Karpas-422 (cell line): ENCODE data around the gene TADA2B. TPM values are rescaled to one million over a fixed set of nuclear protein-coding genes. Genes with fewer than 3 reads are reported as not detected.

Source experiments
- DNase-seq: peaks from one replicate; pipeline ENCODE4 v3.0.0-alpha.2; 2015
- H2AFZ ChIP-seq: fragments of 200-600 bp; sonication (generic); 2 replicates; pipeline ENCODE4 v1.6.1; 2014; ENCODE audit warnings: antibody characterized with exemption, low read length, mixed read lengths
- H3K27ac ChIP-seq: fragments of 200-600 bp; sonication (generic); 2 replicates; pipeline ENCODE4 v1.5.1; 2014; ENCODE audit warnings: mild to moderate bottlenecking, low read length, moderate library complexity
- H3K27me3 ChIP-seq: fragments of 200-600 bp; sonication (generic); 2 replicates; pipeline ENCODE4 v1.6.1; 2014; ENCODE audit warnings: low read length, mixed read lengths
- H3K36me3 ChIP-seq: fragments of 200-600 bp; sonication (generic); 2 replicates; pipeline ENCODE4 v1.6.1; 2014; ENCODE audit warnings: low read length, mixed read lengths; ENCODE audit not compliant: insufficient read depth
- H3K4me1 ChIP-seq: fragments of 200-600 bp; sonication (generic); 2 replicates; pipeline ENCODE4 v1.6.1; 2014; ENCODE audit warnings: mild to moderate bottlenecking, low read length, mixed read lengths
- H3K4me2 ChIP-seq: fragments of 200-600 bp; sonication (generic); 2 replicates; pipeline ENCODE4 v1.6.1; 2014; ENCODE audit warnings: low read length, low read depth, mild to moderate bottlenecking; ENCODE audit not compliant: poor library complexity, severe bottlenecking
- H3K4me3 ChIP-seq: fragments of 200-600 bp; sonication (generic); 2 replicates; pipeline ENCODE4 v1.5.1; 2014; ENCODE audit warnings: mild to moderate bottlenecking, antibody characterized with exemption, low read length, mixed read lengths
- H3K79me2 ChIP-seq: fragments of 200-600 bp; sonication (generic); 2 replicates; pipeline ENCODE4 v1.6.1; 2014; ENCODE audit warnings: mild to moderate bottlenecking, low read length, mixed read lengths
- H3K9ac ChIP-seq: fragments of 200-600 bp; sonication (generic); 2 replicates; pipeline ENCODE4 v1.6.0; 2014; ENCODE audit warnings: low read length
- H3K9me2 ChIP-seq: fragments of 200-600 bp; sonication (generic), shearing (Covaris generic); replicated peaks from 2 replicates; pipeline ENCODE4 v1.6.0; 2014; ENCODE audit warnings: mild to moderate bottlenecking, low read length, moderate library complexity; ENCODE audit not compliant: insufficient read depth
- H3K9me3 ChIP-seq: fragments of 300-700, 200-600 bp; sonication (generic); 2 replicates; pipeline ENCODE4 v1.6.1; 2014; ENCODE audit warnings: low read length, mixed read lengths
- H4K20me1 ChIP-seq: fragments of 200-600 bp; sonication (generic); 2 replicates; pipeline ENCODE4 v1.6.1; 2014; ENCODE audit warnings: mild to moderate bottlenecking, antibody characterized with exemption, low read length, low read depth; ENCODE audit not compliant: insufficient read depth
- total RNA-seq: library from RNA; depleted of rRNA; stranded (reverse); fragments of >200 nt; shearing (Covaris generic); gene quantifications from 2 replicates; pipeline ENCODE4 v1.2.3, GENCODE V29; 2014; ENCODE audit warnings: low replicate concordance

Gene TADA2B
- total RNA-seq, 1 experiment from 2014 or later: 12.8 TPM

DNA sequence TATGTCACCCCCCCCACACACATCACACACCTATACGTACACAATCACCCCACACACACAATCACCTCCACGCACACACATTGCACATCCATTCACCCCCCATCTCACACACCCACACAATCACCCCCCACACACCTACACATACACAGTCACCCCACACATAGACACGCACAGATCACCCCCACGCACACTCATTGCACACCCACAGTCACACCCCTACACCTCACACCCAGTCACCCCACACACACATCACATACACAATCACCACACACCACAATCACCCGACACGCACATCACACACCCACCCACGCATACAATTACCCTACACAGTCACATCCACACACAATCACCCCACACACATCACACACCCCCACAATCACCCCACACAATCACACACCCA lies 15.9 kb upstream of the TADA2B start:
- Histone ChIP-seq H2AFZ (no peak overlapping the region), H3K36me3 (0 out of 2 replicates have a peak, but pooled peaks cover 2% of the 10 kb centered on the region), H3K9me3 (no peaks in the 10 kb centered on the region), H3K79me2 (no peaks in the 10 kb centered on the region), H3K4me3 (no peak overlapping the region), H3K4me2 (no peak overlapping the region), H3K9ac (no peak overlapping the region), H4K20me1 (no peaks in the 10 kb centered on the region), H3K4me1 (no peaks in the 10 kb centered on the region), H3K27ac (no peak overlapping the region), H3K27me3 (no peaks in the 10 kb centered on the region), H3K9me2 (no peaks in the 10 kb centered on the region)
- no peak for DNase-seq

DNA sequence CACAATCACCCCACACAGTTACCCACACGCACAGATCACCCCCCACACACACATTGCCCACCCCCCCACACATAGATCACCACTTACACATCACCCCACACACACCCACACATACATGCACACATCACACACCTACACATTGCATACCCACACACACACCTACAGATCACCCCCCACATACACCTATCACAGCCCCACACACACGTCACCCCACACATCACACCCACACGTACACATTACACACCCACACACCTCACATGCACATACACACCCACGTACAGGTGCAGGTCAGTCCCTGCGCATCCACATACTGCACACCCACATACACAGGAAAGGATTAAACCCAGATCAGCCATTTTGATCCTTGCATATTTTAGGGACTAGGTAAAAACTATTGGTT lies 15.3 kb upstream of the TADA2B start:
- Histone ChIP-seq H4K20me1 (no peaks in the 10 kb centered on the region), H3K27ac (no peak overlapping the region)

DNA sequence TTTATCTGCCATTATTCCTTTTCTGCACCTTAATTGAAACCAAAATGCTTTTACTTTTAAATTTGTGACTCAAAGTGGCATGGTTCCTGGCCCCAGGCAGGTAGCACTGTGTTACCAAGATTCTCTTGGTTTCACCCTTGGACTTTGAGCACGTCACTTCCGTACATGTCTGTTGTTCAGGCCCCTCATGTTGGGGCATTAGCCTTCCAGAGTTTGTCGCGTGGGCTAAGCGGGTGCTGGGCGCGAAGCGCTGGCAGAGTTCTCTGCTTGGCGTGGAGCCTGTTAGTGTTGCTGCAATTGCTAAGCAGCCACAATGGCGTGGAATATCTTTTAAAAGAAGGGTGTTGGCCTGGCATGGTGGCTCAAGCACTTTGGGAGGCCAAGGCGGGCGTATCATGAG lies 14.0 kb upstream of the TADA2B start:
- H3K27me3 ChIP-seq: no peaks in the 10 kb centered on the region
- no peak for DNase-seq
- H3K4me2 ChIP-seq: no peak overlapping the region
- no peaks in the 10 kb centered on the region for H3K79me2 ChIP-seq
- H3K9me2 ChIP-seq: no peaks in the 10 kb centered on the region
- 0 out of 2 replicates have a peak, but pooled peaks cover 2% of the 10 kb centered on the region for H3K36me3 ChIP-seq
- no peak overlapping the region for H3K27ac ChIP-seq
- no peaks in the 10 kb centered on the region for H3K4me1 ChIP-seq
- no peaks in the 10 kb centered on the region for H4K20me1 ChIP-seq
- H3K9ac ChIP-seq: no peak overlapping the region
- no peak overlapping the region for H2AFZ ChIP-seq
- H3K9me3 ChIP-seq: no peaks in the 10 kb centered on the region
- H3K4me3 ChIP-seq: no peak overlapping the region

More for the DNA sequence above, 15.3 kb upstream of the TADA2B start:
- H3K36me3 ChIP-seq: 0 out of 2 replicates have a peak, but pooled peaks cover 2% of the 10 kb centered on the region
- H3K4me1 ChIP-seq: no peaks in the 10 kb centered on the region
- H3K9ac ChIP-seq: no peak overlapping the region
- no peak overlapping the region for H2AFZ ChIP-seq
- no peaks in the 10 kb centered on the region for H3K9me2 ChIP-seq
- no peaks in the 10 kb centered on the region for H3K79me2 ChIP-seq
- no peak overlapping the region for H3K4me3 ChIP-seq
- H3K4me2 ChIP-seq: no peak overlapping the region
- no peaks in the 10 kb centered on the region for H3K9me3 ChIP-seq
- no peaks in the 10 kb centered on the region for H3K27me3 ChIP-seq
- DNase-seq: no peak

DNA sequence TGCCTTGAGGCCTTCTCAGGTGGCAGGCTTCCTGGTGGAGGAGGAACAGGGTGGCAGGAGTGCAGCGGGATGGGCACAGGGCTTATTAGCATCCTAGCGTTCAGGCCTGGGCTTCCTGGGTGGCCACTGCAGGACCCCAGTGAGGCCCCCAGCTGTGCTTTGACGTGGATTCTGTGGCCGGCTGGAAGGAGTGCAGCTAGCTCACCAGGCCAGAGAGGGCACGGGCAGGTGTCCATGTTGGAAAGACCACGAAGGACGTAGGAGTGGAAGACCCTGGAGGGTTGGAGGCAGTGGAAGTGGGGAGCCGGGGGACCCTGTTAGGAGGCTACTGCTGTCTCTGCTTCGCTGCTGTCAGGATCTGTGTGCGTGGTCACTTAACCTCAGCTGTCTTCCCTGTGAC lies 13.3 kb upstream of the TADA2B start:
- H3K9ac ChIP-seq: no peak overlapping the region
- no peaks in the 10 kb centered on the region for H4K20me1 ChIP-seq
- no peak overlapping the region for H3K4me3 ChIP-seq
- H3K79me2 ChIP-seq: no peaks in the 10 kb centered on the region
- no peaks in the 10 kb centered on the region for H3K9me2 ChIP-seq
- no peaks in the 10 kb centered on the region for H3K27me3 ChIP-seq
- no peak for DNase-seq
- no peak overlapping the region for H3K27ac ChIP-seq
- no peaks in the 10 kb centered on the region for H3K4me1 ChIP-seq
- H3K36me3 ChIP-seq: 0 out of 2 replicates have a peak, but pooled peaks cover 2% of the 10 kb centered on the region
- no peaks in the 10 kb centered on the region for H3K9me3 ChIP-seq
- H2AFZ ChIP-seq: no peak overlapping the region
- no peak overlapping the region for H3K4me2 ChIP-seq

DNA sequence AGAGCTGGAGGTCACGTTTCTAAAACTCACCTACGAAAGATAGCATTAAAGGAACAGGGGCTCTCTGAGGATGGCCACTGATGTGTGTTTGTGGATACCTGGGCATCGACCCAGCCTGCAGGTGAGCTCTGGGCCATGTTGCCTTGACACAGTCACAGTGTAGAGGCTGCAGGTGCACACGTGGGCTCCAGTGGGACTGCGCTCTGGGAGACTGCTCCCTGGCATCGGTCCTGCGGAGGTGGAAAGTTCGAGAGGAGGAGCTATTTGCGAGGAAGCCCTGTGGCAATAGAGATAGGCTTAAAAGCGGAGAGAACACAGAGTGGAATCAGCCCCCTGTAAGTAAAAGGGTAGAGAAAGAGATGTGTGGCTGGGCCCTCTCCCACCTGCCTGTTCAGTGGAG lies 12.3 kb upstream of the TADA2B start:
- Histone ChIP-seq H3K36me3 (0 out of 2 replicates have a peak, but pooled peaks cover 2% of the 10 kb centered on the region), H3K4me3 (no peak overlapping the region), H3K9me2 (no peaks in the 10 kb centered on the region), H3K27ac (no peak overlapping the region), H3K9me3 (no peaks in the 10 kb centered on the region), H3K79me2 (no peaks in the 10 kb centered on the region), H3K4me1 (no peaks in the 10 kb centered on the region), H4K20me1 (no peaks in the 10 kb centered on the region), H2AFZ (no peak overlapping the region), H3K4me2 (no peak overlapping the region), H3K27me3 (no peaks in the 10 kb centered on the region), H3K9ac (no peak overlapping the region)
- DNase-seq: no peak

DNA sequence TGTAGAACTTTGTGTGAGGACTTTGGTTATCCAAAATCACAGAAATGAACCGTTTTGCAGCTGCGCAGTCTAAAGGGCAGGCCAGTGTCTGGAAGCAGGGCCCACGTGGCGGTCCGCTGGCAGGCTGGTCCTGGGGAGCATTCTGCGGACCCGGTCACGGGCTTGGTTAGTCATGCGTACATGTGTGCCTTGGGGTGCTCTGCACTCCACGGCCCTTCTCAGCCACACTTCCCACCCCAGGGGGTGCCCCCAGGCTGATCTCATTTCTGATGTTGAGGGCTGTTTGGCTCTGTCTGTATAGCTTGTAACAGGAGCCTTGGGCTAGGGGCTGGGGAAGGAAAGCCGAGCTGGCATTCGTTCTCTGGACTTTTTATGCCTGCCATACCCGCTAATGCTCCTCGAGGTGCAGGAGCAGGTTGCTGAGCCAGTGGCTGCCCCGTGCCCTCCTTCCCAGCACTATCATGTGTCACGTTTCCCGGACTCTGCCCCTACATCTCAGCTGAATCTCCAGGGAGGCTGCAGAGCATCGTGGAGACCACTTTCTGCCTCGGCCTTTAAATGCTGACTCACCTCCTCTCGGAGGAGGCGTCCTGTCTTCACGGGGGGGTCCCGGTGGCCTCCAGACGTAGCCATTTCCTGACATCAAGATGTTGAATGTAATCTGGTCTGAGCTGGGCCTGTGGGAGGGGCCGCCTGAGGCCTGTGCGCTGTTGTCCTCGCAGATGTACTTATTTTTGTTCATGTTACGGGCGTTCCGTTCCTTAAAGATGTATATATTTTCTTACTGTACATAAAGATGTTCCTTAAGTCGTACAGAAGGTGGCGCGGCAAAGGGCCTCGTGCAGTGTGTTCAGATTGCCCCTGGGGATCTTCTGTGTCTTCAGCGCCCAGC lies 11.4 kb upstream of the TADA2B start:
- Histone ChIP-seq H3K79me2 (no peaks in the 10 kb centered on the region), H3K9me2 (no peaks in the 10 kb centered on the region), H3K27me3 (no peaks in the 10 kb centered on the region), H3K4me2 (no peak overlapping the region), H3K36me3 (0 out of 2 replicates have a peak, but pooled peaks cover 2% of the 10 kb centered on the region), H4K20me1 (no peaks in the 10 kb centered on the region), H2AFZ (no peak overlapping the region), H3K27ac (no peak overlapping the region), H3K4me3 (no peak overlapping the region), H3K9me3 (no peaks in the 10 kb centered on the region), H3K9ac (no peak overlapping the region), H3K4me1 (no peaks in the 10 kb centered on the region)
- no peak for DNase-seq

DNA sequence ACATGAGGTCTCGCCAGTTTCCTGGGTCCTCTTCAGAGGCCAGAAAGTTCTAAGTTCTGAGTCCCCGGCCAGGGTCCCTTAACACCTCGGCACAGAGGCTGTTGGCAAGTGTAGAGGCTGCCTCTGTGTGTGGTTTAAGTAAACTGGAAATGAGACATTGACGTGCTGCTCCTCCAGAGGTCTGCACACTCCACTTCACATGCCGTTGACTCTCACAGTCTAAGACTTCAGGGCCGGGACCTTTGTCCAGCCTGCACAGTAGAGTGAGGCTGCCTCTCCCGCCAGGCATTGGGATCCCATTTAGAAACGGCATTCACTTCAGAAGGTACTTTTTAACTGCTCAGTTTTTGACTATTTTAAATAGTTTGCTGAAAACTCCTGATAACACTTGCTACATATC lies 10.6 kb upstream of the TADA2B start:
- H3K4me1 ChIP-seq: no peaks in the 10 kb centered on the region; the same call in 1 of the 2 replicates
- no peak overlapping the region for H3K9ac ChIP-seq
- H3K4me2 ChIP-seq: no peak overlapping the region
- H2AFZ ChIP-seq: no peak overlapping the region
- no peak overlapping the region for H3K4me3 ChIP-seq
- H3K79me2 ChIP-seq: no peaks in the 10 kb centered on the region
- H3K27me3 ChIP-seq: no peaks in the 10 kb centered on the region
- no peaks in the 10 kb centered on the region for H3K9me3 ChIP-seq
- H3K27ac ChIP-seq: no peak overlapping the region
- no peaks in the 10 kb centered on the region for H3K36me3 ChIP-seq
- no peaks in the 10 kb centered on the region for H4K20me1 ChIP-seq
- no peak for DNase-seq
- no peaks in the 10 kb centered on the region for H3K9me2 ChIP-seq

DNA sequence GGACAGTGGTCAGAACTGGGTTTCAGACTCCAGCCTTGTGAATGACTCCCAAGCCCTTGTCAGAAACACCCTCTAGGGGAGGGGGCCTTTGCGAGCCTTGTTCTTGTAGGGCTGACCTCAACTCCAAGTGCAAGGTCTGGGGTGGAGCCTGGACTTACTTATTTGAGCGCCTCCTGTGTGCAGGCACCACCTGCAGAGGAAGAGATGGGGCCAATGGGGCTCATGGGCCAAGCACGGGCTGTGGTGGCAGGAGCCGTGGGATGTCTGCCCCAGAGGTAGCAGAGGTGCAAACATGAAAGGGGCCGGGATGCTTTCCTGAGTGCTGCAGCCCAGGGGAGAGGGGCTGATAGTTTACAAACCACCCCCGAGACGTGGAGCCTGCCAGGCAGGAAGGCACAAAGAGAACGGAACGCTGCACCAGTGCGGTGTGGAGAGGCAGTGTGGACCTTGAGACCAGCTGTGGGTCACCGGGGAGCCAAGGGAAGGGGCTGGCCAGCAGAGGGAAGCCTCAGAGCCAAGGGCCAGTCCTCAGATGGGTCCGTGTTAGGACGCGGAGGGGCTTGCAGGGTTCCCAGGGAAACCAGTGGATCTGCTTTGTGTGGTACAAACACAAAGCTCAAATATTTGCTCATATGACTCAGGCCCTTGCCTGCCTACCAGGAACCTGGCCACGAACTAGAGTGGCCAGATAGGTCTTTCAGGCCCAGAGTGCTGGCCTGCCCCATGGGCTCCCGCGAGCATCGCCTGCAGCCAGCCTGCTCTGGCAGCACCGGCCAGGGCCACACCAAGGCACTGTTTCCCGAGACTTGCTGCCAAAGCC lies 8.7 kb upstream of the TADA2B start:
- no peaks in the 10 kb centered on the region for H3K9me2 ChIP-seq
- no peak overlapping the region for H3K4me2 ChIP-seq
- H3K27me3 ChIP-seq: no peaks in the 10 kb centered on the region
- H3K27ac ChIP-seq: no peak overlapping the region
- no peak overlapping the region for H3K9ac ChIP-seq
- H3K4me1 ChIP-seq: no peaks in the 10 kb centered on the region; the same call in 1 of the 2 replicates
- H3K9me3 ChIP-seq: no peaks in the 10 kb centered on the region
- H2AFZ ChIP-seq: no peak overlapping the region
- H3K36me3 ChIP-seq: no peaks in the 10 kb centered on the region
- H3K79me2 ChIP-seq: no peaks in the 10 kb centered on the region
- H3K4me3 ChIP-seq: no peak overlapping the region
- DNase-seq: no peak
- H4K20me1 ChIP-seq: no peaks in the 10 kb centered on the region
